Fibroblast of lung (primary cell): ENCODE results near the gene DDX10. TPM values are rescaled to one million over a fixed set of nuclear protein-coding genes. Genes with fewer than 3 reads are reported as not detected.

Experiments used
- DNase-seq, 2 donors: peaks; one replicate each; pipeline versions ENCODE4 v3.0.0 to v3.0.0-alpha.2; 2010; ENCODE audit warnings: low read depth in 2 of 2
- H2AFZ ChIP-seq: 2 replicates; pipeline ENCODE4 v1.5.1; 2012; ENCODE audit warnings: low read length, control low read depth, inconsistent platforms
- H3K27ac ChIP-seq: 2 replicates; pipeline ENCODE4 v1.5.1; 2011; ENCODE audit warnings: low read length, control low read depth; ENCODE audit not compliant: insufficient read depth
- H3K27me3 ChIP-seq: 2 replicates; pipeline ENCODE4 v1.5.1; 2011; ENCODE audit warnings: mild to moderate bottlenecking, low read length; ENCODE audit not compliant: control insufficient read depth, insufficient read depth
- H3K36me3 ChIP-seq: 2 replicates; pipeline ENCODE4 v1.5.1; 2011; ENCODE audit warnings: low read length; ENCODE audit not compliant: control insufficient read depth, insufficient read depth
- H3K4me1 ChIP-seq: 2 replicates; pipeline ENCODE4 v1.5.1; 2011; ENCODE audit warnings: low read length; ENCODE audit not compliant: control insufficient read depth, insufficient read depth; ENCODE audit errors: extremely low read depth
- H3K4me2 ChIP-seq: 2 replicates; pipeline ENCODE4 v1.5.1; 2011; ENCODE audit warnings: low read length, control low read depth; ENCODE audit not compliant: insufficient read depth; ENCODE audit errors: extremely low read depth
- H3K4me3 ChIP-seq, 4 experiments: fragments of 200-600 bp in 1 of 4; sonication (generic) in 1 of 4; replicated peaks in 1 of 4; 2 replicates each; pipeline ENCODE4 v1.5.1; 2011 to 2016; ENCODE audit warnings: low read length in 4 of 4, low read depth in 3 of 4, mild to moderate bottlenecking in 3 of 4, control low read depth in 2 of 4, inconsistent platforms in 1 of 4, mixed read lengths in 1 of 4; ENCODE audit not compliant: insufficient read depth in 1 of 4; ENCODE audit errors: control extremely low read depth in 1 of 4
- H3K79me2 ChIP-seq: 2 replicates; pipeline ENCODE4 v1.5.1; 2012; ENCODE audit warnings: mild to moderate bottlenecking, low read length, inconsistent platforms; ENCODE audit not compliant: control insufficient read depth, insufficient read depth
- H3K9ac ChIP-seq: 2 replicates; pipeline ENCODE4 v1.5.1; 2011; ENCODE audit warnings: mild to moderate bottlenecking, low read length, control low read depth; ENCODE audit not compliant: insufficient read depth
- H3K9me3 ChIP-seq: 2 replicates; pipeline ENCODE4 v1.5.1; 2012; ENCODE audit warnings: low read depth, low read length; ENCODE audit not compliant: control insufficient read depth, insufficient read depth
- H4K20me1 ChIP-seq: 2 replicates; pipeline ENCODE4 v1.5.1; 2011; ENCODE audit warnings: low read length; ENCODE audit not compliant: control insufficient read depth, insufficient read depth; ENCODE audit errors: extremely low read depth
- EZH2 ChIP-seq: IDR thresholded peaks from 2 replicates; pipeline ENCODE4 v1.5.1; 2012; ENCODE audit warnings: low read length, control low read depth, mild to moderate bottlenecking; ENCODE audit errors: missing control alignments
- polyA plus RNA-seq, 2 donors: library from polyadenylated mRNA; depleted of rRNA in 1 of 2; stranded (reverse) in 1 of 2; unstranded in 1 of 2; fragments of >200 nt; gene quantifications; 2 replicates each; pipeline ENCODE4 v1.2.1, GENCODE V29; 2011 to 2012; ENCODE audit warnings: missing spikeins in 1 of 2
- total RNA-seq: library from RNA; depleted of rRNA; stranded (reverse); fragments of >200 nt; gene quantifications from 2 replicates; pipeline ENCODE4 v1.2.1, GENCODE V29; 2014
- TF ChIP-seq, protein P1 (sequence below), 2 donors: IDR thresholded peaks in 1 of 2; conservative IDR thresholded peaks in 1 of 2; 1 replicate in 1 of 2; 2 replicates in 1 of 2; pipeline ENCODE4 v1.5.1; 2011 to 2012; ENCODE audit warnings: low read length in 2 of 2, control low read depth in 1 of 2, inconsistent platforms in 1 of 2, low read depth in 1 of 2, mild to moderate bottlenecking in 1 of 2

DDX10 gene
- total and polyA plus RNA-seq, 2 donors (not counting 1 experiment from before 2014, with no cell fraction given), result 18.5 to 20.7 TPM

DNA sequence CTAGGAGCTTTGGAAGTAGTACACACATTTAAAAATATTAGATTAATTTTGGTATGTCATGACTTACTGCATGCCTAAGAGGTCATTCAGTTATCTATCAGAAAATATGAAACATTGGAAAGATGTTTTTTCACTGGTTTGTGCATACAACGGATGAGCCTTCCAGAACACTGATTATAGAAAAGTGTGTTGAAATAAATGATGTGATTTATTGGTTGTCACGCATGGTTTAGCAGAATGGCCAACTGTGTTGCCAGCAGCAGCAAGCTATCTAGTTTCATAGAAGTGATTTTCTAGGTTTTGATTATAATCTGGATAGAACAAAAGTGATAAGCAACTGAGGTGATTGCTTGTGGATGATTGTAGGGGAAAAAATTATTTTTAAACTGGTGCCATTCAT, 53.6 kb downstream of the DDX10 start:
- H3K36me3 ChIP-seq, result no peaks in the 10 kb centered on the region
- TF ChIP-seq, protein P1, sequence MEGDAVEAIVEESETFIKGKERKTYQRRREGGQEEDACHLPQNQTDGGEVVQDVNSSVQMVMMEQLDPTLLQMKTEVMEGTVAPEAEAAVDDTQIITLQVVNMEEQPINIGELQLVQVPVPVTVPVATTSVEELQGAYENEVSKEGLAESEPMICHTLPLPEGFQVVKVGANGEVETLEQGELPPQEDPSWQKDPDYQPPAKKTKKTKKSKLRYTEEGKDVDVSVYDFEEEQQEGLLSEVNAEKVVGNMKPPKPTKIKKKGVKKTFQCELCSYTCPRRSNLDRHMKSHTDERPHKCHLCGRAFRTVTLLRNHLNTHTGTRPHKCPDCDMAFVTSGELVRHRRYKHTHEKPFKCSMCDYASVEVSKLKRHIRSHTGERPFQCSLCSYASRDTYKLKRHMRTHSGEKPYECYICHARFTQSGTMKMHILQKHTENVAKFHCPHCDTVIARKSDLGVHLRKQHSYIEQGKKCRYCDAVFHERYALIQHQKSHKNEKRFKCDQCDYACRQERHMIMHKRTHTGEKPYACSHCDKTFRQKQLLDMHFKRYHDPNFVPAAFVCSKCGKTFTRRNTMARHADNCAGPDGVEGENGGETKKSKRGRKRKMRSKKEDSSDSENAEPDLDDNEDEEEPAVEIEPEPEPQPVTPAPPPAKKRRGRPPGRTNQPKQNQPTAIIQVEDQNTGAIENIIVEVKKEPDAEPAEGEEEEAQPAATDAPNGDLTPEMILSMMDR (conservative IDR thresholded peaks at IDR 0.05 in 1 of 2, IDR thresholded peaks at IDR 0.05 in 1 of 2; ENCODE audit: low read depth in 1 of 2, low read length in 2 of 2), result no peak
- no peak for TF ChIP-seq EZH2
- no peak overlapping the region for H3K9ac ChIP-seq
- no peak overlapping the region for H2AFZ ChIP-seq
- H3K4me2 ChIP-seq, result no peak overlapping the region
- DNase-seq, result no peak
- H4K20me1 ChIP-seq, result no peaks in the 10 kb centered on the region
- H3K27me3 ChIP-seq, result no peaks in the 10 kb centered on the region
- no peaks in the 10 kb centered on the region for H3K4me1 ChIP-seq
- H3K9me3 ChIP-seq, result no peaks in the 10 kb centered on the region
- H3K27ac ChIP-seq, result no peak overlapping the region
- H3K79me2 ChIP-seq, result no peaks in the 10 kb centered on the region
- H3K4me3 ChIP-seq, result no peak overlapping the region

DNA sequence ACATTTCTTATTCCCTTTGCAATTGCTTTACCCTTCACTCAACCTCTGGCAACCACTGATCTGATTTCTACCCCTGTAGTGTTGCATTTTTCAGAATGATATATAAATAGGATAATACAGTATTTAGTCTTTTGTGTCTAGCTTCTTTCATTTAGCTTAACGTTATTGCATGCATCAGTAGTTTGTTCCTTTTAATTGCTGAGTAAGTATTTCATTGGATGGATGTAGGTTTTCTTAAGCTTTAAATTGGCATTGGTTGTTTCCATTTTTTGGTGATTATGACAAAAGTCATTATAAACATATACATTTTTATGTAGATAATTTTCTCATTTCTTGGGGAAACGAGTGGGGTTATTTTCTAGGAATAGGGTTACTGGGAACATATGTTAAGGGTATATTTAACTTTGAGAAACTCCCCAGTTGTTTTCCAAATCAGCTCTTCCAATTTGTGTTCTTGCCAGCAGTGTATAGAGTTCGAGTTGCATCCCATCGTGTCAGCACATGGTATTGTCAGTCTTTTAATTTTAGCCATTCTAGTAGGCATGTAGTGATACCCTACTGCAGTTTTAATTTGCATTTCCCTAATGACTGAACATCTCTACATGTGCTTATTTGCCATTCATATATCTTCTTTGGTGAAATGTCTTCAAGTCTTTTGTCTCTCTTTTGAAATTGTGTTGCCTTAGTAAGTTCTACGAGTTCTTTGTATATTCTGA, 60.3 kb downstream of the DDX10 start:
- no peak overlapping the region for H3K4me2 ChIP-seq
- H3K4me1 ChIP-seq, result no peaks in the 10 kb centered on the region
- no peak overlapping the region for H3K9ac ChIP-seq
- TF ChIP-seq EZH2, result no peak
- TF ChIP-seq, protein P1 (conservative IDR thresholded peaks at IDR 0.05 in 1 of 2, IDR thresholded peaks at IDR 0.05 in 1 of 2; ENCODE audit: low read depth in 1 of 2, low read length in 2 of 2), result no peak
- no peak overlapping the region for H3K27ac ChIP-seq
- H4K20me1 ChIP-seq, result no peaks in the 10 kb centered on the region
- no peaks in the 10 kb centered on the region for H3K36me3 ChIP-seq
- no peaks in the 10 kb centered on the region for H3K9me3 ChIP-seq
- DNase-seq, result no peak
- H3K27me3 ChIP-seq, result no peaks in the 10 kb centered on the region
- H2AFZ ChIP-seq, result no peak overlapping the region
- H3K4me3 ChIP-seq, result no peak overlapping the region
- H3K79me2 ChIP-seq, result no peaks in the 10 kb centered on the region

GRCh38 chr11:108726077-108726800, 61.4 kb downstream of the DDX10 start:
- no peaks in the 10 kb centered on the region for H3K36me3 ChIP-seq
- TF ChIP-seq, protein P1 (conservative IDR thresholded peaks at IDR 0.05 in 1 of 2, IDR thresholded peaks at IDR 0.05 in 1 of 2; ENCODE audit: low read depth in 1 of 2, low read length in 2 of 2), result no peak
- no peak for TF ChIP-seq EZH2

More at GRCh38 chr11:108726077-108726800, 61.4 kb downstream of the DDX10 start:
- H3K27me3 ChIP-seq, result no peaks in the 10 kb centered on the region
- no peaks in the 10 kb centered on the region for H4K20me1 ChIP-seq
- H3K9ac ChIP-seq, result no peak overlapping the region
- H3K4me3 ChIP-seq, result no peak overlapping the region
- H3K9me3 ChIP-seq, result no peaks in the 10 kb centered on the region
- no peaks in the 10 kb centered on the region for H3K4me1 ChIP-seq
- H3K27ac ChIP-seq, result no peak overlapping the region
- no peak overlapping the region for H3K4me2 ChIP-seq
- DNase-seq, result no peak
- H3K79me2 ChIP-seq, result no peaks in the 10 kb centered on the region
- H2AFZ ChIP-seq, result no peak overlapping the region
